Jurkat, Clone E6-1 (cell line): Measurements from ENCODE around the gene NEURL3.
A peak's percentile ranks its signal among the peaks of the same experiment; 100 is the strongest.

ENCODE experiments used
- DNase-seq: peaks from one replicate; pipeline ENCODE4 v3.0.0-alpha.2; 2011; ENCODE audit warnings: low read depth, low spot score
- H3K4me3 ChIP-seq: 2 replicates; pipeline ENCODE4 v1.5.1; 2011; ENCODE audit warnings: mild to moderate bottlenecking, low read length, control low read depth, moderate library complexity

The NEURL3 gene

DNA sequence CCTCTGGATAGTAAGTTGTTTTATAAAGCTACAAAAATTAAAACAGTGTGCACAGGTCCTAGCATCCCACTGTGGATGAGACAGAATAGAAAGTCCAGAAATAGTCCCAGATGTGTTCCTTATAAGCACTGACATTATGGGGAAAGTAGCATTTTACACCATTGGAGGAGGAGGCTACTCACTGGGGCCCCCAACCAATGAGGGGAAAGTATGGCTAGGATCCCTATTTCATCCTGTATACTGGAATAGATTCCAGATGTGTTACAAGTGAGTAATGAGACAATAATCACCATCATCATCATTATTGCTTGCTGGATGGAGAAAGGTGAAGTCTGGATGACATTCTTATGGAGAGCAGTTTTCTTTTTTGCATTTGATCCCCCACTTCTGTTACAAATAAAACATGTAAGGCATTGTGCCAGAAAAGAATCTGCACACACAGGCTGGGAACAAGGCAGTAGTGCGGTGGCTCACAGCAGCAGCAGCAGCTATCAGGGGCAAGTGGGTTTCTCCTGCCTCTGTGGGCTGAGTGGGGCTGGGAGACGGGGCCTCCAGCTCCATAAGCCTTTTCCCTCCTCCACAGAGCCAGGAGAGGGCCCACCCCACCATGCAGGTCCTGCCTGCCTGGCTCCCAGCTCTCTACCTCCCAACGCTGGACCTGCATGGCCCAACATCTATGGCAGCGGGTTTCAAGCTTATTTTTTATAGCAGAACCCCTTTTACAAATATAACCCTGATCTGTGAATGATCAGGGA is 36.4 kb upstream of the NEURL3 start:
- H3K4me3 ChIP-seq = no peak overlapping the region
- DNase-seq = no peak

DNA sequence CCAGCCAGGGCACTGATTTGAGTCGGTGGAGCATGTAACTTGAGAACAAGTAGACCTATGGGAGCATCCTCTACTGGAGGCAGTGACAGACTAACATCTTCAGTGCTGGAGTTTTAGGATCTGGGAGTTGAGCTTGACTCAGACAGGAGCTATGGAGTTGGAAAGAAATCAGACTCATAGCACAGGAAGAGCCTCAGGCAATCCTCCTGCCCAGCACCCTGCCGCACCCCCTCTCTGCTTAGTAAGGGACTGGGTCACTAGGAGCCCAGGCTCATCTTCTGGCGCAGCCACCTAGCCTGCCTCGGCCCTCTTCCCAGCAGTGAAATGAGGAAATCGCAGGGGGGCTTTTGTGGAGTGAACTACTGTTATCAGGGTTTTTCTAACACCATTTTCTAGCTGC is 35.0 kb upstream of the NEURL3 start:
- no peak for DNase-seq
- H3K4me3 ChIP-seq = no peak overlapping the region

DNA sequence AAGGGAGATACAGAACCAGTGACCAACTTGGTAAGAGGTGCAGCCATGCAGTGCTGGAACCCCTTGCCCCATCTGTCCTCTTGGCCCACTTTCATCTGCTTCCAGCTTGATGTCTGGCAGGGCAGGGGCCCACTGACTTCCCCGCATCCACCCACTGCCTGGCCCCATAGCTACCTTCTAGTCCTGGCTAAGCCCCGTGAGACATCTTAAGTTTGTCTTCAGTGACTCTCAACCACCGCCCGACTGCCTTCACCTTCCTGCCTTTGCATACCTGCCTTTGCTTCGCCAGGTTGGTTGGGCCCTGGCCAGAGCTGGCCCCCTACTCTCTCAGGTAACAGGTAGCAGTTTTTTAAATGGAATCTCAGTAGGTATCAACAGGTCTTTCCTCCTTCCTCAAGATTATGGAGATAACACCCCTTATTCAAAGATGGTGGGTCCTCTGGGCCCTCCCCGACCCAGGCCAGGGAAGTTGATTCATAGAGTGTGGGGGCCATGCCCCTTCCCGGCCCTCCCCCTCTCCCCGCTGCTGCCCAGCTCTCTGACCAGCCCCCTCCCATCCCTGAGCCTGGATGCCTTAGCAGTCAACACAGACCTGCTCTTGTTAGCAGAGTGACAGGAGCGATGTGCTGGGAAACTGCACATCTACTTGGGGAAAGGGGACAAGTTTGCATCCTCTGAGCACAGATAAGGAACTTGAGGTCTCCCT is 34.2 kb upstream of the NEURL3 start:
- DNase-seq = no peak
- H3K4me3 ChIP-seq = peak overlapping the region; percentile 65

DNA sequence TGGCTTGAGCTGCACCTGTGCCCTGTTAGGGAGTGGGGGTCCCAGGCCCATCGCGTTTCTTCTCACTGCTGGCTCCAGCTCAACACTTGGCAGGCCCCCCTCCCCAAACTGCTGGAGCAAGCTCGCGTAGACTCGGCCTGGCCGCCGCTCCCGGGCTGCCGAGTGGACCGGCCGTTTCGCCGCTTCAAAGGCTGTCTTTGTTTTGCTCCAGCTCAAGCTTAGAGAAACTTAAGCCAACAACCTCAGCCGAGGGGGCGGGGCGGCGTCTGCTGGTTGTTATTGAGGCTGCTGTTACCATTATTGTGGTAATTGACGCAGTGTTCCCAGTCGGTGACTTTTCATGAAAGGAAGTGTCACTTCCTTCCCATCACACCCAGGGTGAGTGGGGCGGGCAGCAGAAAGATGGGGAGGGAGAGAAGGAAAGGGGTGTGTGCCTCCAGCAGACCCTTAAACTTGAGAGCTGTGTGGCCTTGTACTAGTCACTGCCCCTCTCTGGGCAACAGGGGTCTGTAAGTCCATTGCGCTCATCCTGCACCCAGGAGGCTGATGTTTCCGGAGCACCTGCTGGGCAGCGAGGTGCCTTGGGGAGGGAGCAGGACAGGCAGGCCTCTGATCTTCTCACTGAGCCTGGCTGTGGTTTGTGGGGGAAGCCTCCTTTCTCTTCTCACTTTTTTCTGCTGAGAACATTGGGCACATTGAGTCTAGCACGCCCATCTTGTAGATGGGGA is 33.5 kb upstream of the NEURL3 start:
- DNase-seq = peak; percentile 88
- peak overlapping the region; percentile 65 for H3K4me3 ChIP-seq

- DNase-seq = no peak
- H3K4me3 ChIP-seq = peak overlapping the region; percentile 65
Measured at GRCh38 chr2:96537734-96538486, 32.8 kb upstream of the NEURL3 start.

DNA sequence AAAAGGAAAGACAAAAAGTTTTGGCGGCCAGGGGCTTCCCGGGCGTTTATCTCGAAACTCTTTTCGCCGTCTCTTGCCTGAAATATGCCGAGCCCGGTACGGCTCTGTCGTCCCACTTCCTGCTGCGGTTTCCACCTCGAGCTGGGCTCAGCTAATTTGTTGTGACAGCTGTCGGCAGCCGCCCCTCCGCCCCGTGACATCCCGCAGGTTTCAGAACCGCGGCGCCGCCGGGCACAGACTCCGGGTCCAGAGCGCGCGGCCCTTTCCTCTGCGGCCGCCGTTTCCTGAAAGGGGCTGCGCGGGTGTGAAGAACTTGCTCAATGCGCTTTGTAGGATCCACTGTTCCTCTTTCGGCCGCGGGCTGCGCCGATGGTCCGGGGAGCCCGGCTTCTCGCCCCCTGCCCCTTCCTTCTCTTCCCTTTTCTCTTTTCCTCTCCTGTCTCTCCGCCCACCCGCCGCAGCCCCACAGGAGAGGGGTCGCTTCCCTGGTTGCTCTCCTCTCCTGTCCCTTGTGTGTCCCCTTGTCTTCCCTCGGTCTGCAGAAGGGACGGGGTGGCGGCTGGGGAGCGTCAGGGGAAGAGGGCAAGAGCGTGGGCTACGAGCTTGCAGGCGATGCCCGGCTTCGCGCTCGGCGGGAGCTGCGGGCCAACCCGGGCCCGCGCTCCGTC is 32.0 kb upstream of the NEURL3 start:
- peak; percentile 87 for DNase-seq
- H3K4me3 ChIP-seq = peak overlapping the region; percentile 65

- peak; percentile 82 for DNase-seq
- peak within 1 kb of the TSS; percentile 65 for H3K4me3 ChIP-seq
Measured at GRCh38 chr2:96536445-96537065, 31.4 kb upstream of the NEURL3 start, which contains the start of gene ARID5A. Gene ARID5A, plus strand, starts transcription at chr2:96536752. Its CDS starts 75 bp downstream, at chr2:96536827.

GRCh38 chr2:96535331-96535730 is 30.2 kb upstream of the NEURL3 start:
- no peak overlapping the region for H3K4me3 ChIP-seq
- no peak for DNase-seq

DNA sequence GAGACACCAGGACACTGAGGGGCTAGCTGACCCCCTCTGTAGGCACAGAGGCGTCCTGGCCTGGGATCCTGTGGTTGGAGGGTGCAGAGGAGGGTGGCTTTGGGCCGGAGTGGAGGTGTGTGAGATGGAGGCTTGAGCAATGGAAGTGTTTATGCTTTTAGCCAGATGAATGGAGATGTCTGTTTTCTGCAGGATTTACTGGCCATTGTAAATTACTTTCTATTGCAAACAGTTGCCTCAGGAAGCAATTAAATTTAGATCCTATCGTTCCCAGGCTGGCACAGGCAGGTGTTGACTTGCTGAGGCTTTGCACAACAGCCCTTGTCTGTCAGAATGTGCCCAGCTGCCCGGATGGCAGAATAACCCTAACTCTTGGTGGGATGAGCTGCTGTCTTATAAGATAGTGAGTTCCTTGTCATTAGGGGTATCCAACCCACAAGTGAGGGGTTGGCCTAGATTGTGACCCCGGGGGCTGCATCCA is 29.6 kb upstream of the NEURL3 start:
- no peak for DNase-seq

GRCh38 chr2:96534141-96534540 is 29.0 kb upstream of the NEURL3 start:
- DNase-seq = no peak
- H3K4me3 ChIP-seq = no peak overlapping the region

More for the DNA sequence above, 29.6 kb upstream of the NEURL3 start:
- no peak overlapping the region for H3K4me3 ChIP-seq

GRCh38 chr2:96533292-96534073 is 28.3 kb upstream of the NEURL3 start:
- DNase-seq = no peak
- H3K4me3 ChIP-seq = no peak overlapping the region

GRCh38 chr2:96532641-96533291 is 27.6 kb upstream of the NEURL3 start:
- no peak for DNase-seq
- H3K4me3 ChIP-seq = no peak overlapping the region

DNA sequence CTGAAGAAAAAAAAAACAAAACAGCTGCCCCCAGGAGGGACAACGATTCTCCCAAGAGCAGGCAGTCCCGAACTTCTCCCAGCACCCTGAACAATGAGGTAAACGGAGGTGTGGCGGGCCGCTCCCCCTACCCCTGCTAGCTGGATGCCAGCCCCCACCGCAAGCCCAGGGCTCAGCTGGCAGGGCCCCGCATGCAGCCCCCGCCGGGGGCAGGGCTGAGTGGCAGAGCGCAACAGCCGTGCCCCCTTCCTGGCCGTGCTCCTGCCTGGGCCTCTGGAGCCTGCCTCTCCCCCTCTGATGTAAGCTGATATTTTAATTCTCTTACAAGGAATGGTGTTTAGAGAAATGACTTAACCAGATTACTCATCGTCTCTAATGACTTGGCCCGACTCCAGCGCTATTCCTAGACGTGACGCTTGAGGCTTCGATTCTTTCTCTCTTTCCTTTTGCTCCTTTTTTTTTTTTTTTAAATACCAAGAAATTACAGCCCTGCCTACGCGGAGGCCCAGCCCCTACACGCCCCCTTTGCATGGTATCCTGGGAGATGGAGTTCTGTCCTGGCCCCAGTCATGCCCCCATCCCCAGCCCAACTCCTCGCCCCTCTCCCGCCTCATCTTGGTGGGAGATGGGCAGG is 26.8 kb upstream of the NEURL3 start:
- H3K4me3 ChIP-seq = no peak overlapping the region
- DNase-seq = no peak

DNA sequence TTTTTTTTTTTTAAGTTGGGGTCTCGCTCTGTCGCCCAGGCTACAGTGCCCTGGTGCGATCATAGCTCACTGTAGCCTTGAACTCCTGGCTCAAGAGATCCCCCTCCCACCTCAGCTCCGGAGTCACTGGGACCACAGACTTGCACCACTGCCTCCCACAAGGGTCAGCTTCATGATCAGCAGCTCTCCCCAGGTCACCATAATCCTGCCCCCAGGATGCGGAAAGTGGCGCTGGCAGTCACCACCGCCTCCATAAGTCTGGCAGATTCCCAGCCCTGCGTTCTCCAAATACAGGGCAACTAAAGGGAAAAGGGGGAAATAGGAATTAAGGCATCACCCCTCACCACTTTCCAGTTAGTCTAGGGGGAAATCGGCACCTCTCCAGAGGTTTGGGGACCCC is 26.2 kb upstream of the NEURL3 start:
- DNase-seq = no peak
- H3K4me3 ChIP-seq = no peak overlapping the region

DNA sequence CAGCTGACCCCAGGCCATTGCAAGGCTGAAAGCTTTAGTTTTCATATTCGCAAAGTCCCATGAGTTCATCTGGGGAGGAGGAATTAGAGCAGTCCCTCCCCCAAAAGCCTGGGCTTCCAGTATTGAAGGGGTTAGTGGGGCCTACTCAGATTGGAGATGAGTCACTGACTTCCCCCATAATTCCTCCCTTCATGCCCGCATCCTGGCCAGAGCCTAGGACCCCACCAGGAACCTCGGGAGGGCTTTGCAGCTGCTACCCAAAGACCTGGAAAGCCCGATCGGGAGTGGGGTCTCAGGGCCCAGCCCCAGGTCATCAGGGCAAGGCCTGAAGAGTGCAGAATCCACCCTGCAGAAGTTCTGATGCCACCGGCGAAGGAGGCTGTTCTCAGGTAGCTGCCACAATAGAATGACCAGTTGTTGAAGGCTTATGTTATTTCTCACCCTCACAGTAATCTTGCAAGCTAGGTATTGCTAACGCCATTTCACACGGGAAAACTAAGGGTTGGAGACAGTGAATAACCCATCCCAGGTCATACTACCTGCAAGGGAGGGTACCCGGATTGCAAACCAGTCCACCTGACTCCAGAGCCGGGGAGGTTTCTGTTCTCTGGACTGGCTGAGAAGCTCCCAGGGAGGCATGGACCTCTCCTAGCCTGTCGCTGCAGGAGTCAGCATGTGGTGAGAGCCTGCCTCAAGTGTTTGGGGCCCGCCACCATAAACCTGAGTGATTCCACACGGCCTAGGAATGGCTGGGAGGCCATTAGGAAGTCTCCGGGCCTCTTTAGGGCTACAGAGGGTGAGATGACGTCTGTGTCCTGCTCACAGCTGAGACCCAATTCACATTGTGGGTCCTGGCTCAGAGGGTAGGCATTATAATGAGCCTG is 25.6 kb upstream of the NEURL3 start:
- no peak overlapping the region for H3K4me3 ChIP-seq
- DNase-seq = no peak

- no peak for DNase-seq
- H3K4me3 ChIP-seq = no peak overlapping the region
Measured at GRCh38 chr2:96530144-96530430, 24.9 kb upstream of the NEURL3 start.
